ENCODE results near the gene THAP2. TPM values are rescaled to one million over a fixed set of nuclear protein-coding genes. Genes with fewer than 3 reads are reported as not detected.
A peak's percentile ranks its signal among the peaks of the same experiment; 100 is the strongest.

THAP2 gene
- total RNA-seq, 4 donors from 2014 or later = 3.3 to 5.1 (median 3.7) TPM

DNA sequence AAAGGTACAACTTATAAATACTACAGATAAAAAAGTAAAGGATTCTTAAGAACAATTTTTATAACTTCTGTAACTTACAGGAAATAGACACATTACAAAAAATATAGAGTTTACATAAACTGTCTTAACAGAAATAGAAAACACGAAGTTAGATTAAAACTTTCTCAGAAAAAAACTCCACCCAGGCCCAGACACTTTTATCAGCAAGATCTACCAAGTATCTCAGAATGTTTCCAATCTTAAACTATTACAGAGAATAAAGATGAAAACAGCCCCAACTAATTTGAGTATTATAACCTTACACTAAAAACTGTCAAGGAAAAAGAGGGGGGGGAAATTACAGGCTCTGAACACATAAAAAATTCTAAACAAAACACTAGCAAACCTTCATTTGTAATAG lies 8.6 kb upstream of the THAP2 start:
- no peak overlapping the region for H3K4me3 ChIP-seq
- WGBS = 53% methylated on average over 1 of the region's 1 CpG
- intact Hi-C loops (cut with DNase I) = no loop called here
- no peaks in the 10 kb centered on the region for H3K27me3 ChIP-seq
- no peak for DNase-seq (ENCODE audit: extremely low spot score)
- TF ChIP-seq, protein P1, sequence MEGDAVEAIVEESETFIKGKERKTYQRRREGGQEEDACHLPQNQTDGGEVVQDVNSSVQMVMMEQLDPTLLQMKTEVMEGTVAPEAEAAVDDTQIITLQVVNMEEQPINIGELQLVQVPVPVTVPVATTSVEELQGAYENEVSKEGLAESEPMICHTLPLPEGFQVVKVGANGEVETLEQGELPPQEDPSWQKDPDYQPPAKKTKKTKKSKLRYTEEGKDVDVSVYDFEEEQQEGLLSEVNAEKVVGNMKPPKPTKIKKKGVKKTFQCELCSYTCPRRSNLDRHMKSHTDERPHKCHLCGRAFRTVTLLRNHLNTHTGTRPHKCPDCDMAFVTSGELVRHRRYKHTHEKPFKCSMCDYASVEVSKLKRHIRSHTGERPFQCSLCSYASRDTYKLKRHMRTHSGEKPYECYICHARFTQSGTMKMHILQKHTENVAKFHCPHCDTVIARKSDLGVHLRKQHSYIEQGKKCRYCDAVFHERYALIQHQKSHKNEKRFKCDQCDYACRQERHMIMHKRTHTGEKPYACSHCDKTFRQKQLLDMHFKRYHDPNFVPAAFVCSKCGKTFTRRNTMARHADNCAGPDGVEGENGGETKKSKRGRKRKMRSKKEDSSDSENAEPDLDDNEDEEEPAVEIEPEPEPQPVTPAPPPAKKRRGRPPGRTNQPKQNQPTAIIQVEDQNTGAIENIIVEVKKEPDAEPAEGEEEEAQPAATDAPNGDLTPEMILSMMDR (IDR thresholded peaks at IDR 0.05) = no peak
- TF ChIP-seq EP300 (IDR thresholded peaks at IDR 0.05) (no peak), POLR2A (IDR thresholded peaks at IDR 0.05; ENCODE audit: low read depth) (no peak), POLR2AphosphoS5 (IDR thresholded peaks at IDR 0.05) (no peak)
- no peak overlapping the region for H3K27ac ChIP-seq (replicated peaks in 1 of 4)
- H3K4me1 ChIP-seq = peaks cover under 1 to 33% (median 27%) of the 10 kb centered on the region in 4 donors
- H3K36me3 ChIP-seq = peaks cover 10 to 69% (median 47%) of the 10 kb centered on the region in 4 donors
- H3K9me3 ChIP-seq = no peaks in the 10 kb centered on the region

DNA sequence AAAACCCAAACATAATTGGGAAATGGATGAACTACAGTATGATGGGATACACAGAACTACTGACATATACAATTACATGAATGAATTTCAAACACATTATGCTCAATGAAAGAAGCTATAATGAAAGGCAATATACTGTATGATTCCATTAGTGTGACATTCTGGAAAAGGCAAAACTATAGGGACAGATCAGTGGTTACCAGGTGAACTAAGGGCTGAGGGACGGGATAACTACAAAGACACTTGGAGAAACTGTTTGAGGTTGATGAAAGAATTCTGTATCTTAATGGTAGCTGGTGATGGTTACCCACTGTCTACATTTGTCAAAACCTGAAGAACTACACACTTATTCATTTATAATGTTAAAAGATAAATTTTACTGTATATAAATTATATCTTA lies 8.2 kb upstream of the THAP2 start:
- Histone ChIP-seq H3K27ac (replicated peaks in 1 of 4) (no peak overlapping the region), H3K9me3 (no peaks in the 10 kb centered on the region), H3K27me3 (no peaks in the 10 kb centered on the region), H3K4me1 (peaks cover 5 to 35% (median 29%) of the 10 kb centered on the region in 4 donors), H3K4me3 (no peak overlapping the region), H3K36me3 (peaks cover 10 to 69% (median 47%) of the 10 kb centered on the region in 4 donors)
- no peak for DNase-seq (ENCODE audit: extremely low spot score)
- TF ChIP-seq POLR2AphosphoS5 (IDR thresholded peaks at IDR 0.05) (no peak), EP300 (IDR thresholded peaks at IDR 0.05) (no peak), POLR2A (IDR thresholded peaks at IDR 0.05; ENCODE audit: low read depth) (no peak)
- TF ChIP-seq, protein P1 (IDR thresholded peaks at IDR 0.05) = no peak
- intact Hi-C loops (cut with DNase I) = no loop called here
- 96% methylated on average over 1 of the region's 1 CpG for WGBS

DNA sequence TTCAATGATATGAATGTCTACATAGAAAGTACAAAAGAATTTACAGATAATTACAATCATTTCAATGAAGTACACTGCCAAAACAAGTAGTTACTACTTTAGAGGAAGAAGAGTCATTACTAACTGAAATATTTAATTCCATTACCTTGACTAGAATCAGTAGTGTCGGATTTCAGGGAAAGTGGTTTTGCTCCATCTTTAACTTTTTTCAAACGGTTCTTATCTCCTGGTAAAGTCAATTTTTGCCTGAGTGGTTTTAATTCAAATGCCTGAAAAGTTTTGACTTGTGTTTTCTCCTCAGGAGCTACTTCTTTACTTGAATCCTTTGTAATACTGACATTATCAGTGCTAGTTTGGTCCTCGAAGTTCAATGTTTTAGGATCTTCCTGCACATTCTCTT lies 7.4 kb upstream of the THAP2 start:
- TF ChIP-seq POLR2A (IDR thresholded peaks at IDR 0.05; ENCODE audit: low read depth) (no peak), EP300 (IDR thresholded peaks at IDR 0.05) (no peak), POLR2AphosphoS5 (IDR thresholded peaks at IDR 0.05) (no peak)
- TF ChIP-seq, protein P1 (IDR thresholded peaks at IDR 0.05) = no peak
- Histone ChIP-seq H3K36me3 (peaks cover 10 to 68% (median 45%) of the 10 kb centered on the region in 4 donors), H3K4me1 (peaks cover 12 to 36% (median 32%) of the 10 kb centered on the region in 4 donors), H3K27ac (replicated peaks in 1 of 4) (no peak overlapping the region), H3K9me3 (no peaks in the 10 kb centered on the region), H3K4me3 (no peak overlapping the region), H3K27me3 (no peaks in the 10 kb centered on the region)
- no peak for DNase-seq (ENCODE audit: extremely low spot score)
- intact Hi-C loops (cut with DNase I) = no loop called here
- 83% methylated on average over 3 of the region's 3 CpGs for WGBS

DNA sequence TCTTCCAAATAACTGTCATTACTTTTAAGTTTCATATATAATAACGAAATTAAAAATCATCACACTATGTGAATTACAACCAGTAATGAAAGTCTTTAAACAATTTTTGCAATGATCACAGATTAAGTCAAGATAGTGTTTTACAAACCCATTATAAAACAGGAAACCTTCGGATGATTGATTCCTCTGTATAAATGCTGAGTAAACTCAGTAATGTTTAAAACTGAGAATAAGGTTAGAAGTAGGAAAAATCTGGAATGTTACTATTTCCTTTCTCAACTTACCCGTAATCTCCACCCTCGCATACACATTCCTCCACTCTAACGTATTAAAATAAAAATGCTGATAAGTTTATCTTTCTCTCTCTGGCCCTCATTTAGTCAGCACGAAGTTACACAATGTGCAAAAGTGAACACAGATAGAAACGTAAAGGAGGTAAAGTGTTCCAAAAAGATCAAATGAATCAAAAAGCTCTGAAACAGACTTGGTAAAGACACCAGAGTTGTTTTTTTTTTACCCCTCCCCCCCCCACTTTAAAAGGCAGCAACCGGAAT lies 2.0 kb upstream of the THAP2 start:
- no peaks in the 10 kb centered on the region for H3K9me3 ChIP-seq
- 5% methylated on average over 8 of the region's 8 CpGs for WGBS
- peaks cover 10 to 33% (median 26%) of the 10 kb centered on the region in 4 donors for H3K36me3 ChIP-seq
- intact Hi-C loops (cut with DNase I) = loop anchor here (10.0 kb wide), 1 partner anchor 93 kb away; the partner anchor contains the start of gene RAB21
- no peak for TF ChIP-seq EP300 (IDR thresholded peaks at IDR 0.05)
- TF ChIP-seq POLR2AphosphoS5 (IDR thresholded peaks at IDR 0.05) = no peak
- TF ChIP-seq, protein P1 (IDR thresholded peaks at IDR 0.05) = no peak
- TF ChIP-seq POLR2A (IDR thresholded peaks at IDR 0.05; ENCODE audit: low read depth) = no peak
- H3K4me3 ChIP-seq = peak overlapping the region; percentile 77 to 87 (median 82)
- no peak for DNase-seq (ENCODE audit: extremely low spot score)
- peak overlapping the region in 3 of 4 donors; percentile 94 to 96 (median 95) for H3K27ac ChIP-seq (replicated peaks in 1 of 4)
- H3K4me1 ChIP-seq = peaks cover 22 to 46% (median 36%) of the 10 kb centered on the region in 4 donors
- H3K27me3 ChIP-seq = no peaks in the 10 kb centered on the region
